Neural progenitor cell (in vitro differentiated cells): Measurements from ENCODE around the gene MED31.

Experiments used
- EZH2 ChIP-seq: fragments of 200-600 bp; sonication (generic); IDR thresholded peaks from 2 replicates; pipeline ENCODE4 v1.6.1; 2017; ENCODE audit warnings: antibody characterized with exemption, mild to moderate bottlenecking, moderate library complexity
- EZH2phosphoT487 ChIP-seq: fragments of 200-600 bp; sonication (generic); IDR thresholded peaks from 2 replicates; pipeline ENCODE4 v1.6.1; 2017; ENCODE audit warnings: antibody characterized with exemption
- TF ChIP-seq, protein P1 (sequence below): fragments of 200-600 bp; sonication (generic); IDR thresholded peaks from 2 replicates; pipeline ENCODE4 v1.5.1; 2017; ENCODE audit warnings: antibody characterized with exemption, mild to moderate bottlenecking

DNA sequence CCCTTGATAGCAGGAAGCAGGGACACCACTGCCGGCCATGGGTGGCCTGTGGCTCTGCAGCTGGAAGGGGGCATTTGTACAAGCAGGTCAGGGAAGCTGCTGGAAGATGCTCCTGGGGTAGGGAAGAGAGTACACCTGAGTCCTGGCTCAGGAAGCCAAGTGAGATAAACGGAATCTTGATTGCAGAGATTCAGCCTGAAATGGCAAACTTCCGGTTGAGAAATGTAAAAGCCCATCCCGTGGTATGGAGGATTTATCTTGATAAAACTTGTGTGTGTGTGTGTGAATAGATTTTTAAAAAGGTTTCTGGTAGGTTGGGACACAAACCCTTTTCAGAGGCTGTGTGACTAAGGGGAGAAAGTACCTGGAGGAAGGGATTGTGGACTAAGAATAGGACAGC is 29.8 kb upstream of the MED31 start:
- TF ChIP-seq, protein P1, sequence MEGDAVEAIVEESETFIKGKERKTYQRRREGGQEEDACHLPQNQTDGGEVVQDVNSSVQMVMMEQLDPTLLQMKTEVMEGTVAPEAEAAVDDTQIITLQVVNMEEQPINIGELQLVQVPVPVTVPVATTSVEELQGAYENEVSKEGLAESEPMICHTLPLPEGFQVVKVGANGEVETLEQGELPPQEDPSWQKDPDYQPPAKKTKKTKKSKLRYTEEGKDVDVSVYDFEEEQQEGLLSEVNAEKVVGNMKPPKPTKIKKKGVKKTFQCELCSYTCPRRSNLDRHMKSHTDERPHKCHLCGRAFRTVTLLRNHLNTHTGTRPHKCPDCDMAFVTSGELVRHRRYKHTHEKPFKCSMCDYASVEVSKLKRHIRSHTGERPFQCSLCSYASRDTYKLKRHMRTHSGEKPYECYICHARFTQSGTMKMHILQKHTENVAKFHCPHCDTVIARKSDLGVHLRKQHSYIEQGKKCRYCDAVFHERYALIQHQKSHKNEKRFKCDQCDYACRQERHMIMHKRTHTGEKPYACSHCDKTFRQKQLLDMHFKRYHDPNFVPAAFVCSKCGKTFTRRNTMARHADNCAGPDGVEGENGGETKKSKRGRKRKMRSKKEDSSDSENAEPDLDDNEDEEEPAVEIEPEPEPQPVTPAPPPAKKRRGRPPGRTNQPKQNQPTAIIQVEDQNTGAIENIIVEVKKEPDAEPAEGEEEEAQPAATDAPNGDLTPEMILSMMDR = no peak
- TF ChIP-seq EZH2 = no peak
- TF ChIP-seq EZH2phosphoT487 = no peak
